Stimulated activated CD8-positive, alpha-beta memory T cell treated with anti-CD3 and anti-CD28 coated beads, Interleukin-12 subunit alpha, Interleukin-12 subunit beta, amount 100 ng/mL, for 4 hours (primary cell): ENCODE data around the gene LIPA.
A peak's percentile ranks its signal among the peaks of the same experiment; 100 is the strongest.
"Not testable (repeated sequence)": the region's sequence is repeated elsewhere in the genome, so short reads cannot be mapped to it uniquely, and the experiment has no call there.

ENCODE experiments used
- DNase-seq: peaks from one replicate; pipeline ENCODE4 v3.0.0-alpha.2; 2020; ENCODE audit warnings: low read depth

The LIPA gene

GRCh38 chr10:89207801-89208551 lies 43.6 kb downstream of the LIPA start:
- DNase-seq = no peak

GRCh38 chr10:89207181-89207800 lies 44.3 kb downstream of the LIPA start, which contains the start of gene CH25H:
TSS of gene CH25H (minus strand) at chr10:89207317. CDS start at chr10:89207292, 25 bp downstream.
- DNase-seq = peak; percentile 19

DNA sequence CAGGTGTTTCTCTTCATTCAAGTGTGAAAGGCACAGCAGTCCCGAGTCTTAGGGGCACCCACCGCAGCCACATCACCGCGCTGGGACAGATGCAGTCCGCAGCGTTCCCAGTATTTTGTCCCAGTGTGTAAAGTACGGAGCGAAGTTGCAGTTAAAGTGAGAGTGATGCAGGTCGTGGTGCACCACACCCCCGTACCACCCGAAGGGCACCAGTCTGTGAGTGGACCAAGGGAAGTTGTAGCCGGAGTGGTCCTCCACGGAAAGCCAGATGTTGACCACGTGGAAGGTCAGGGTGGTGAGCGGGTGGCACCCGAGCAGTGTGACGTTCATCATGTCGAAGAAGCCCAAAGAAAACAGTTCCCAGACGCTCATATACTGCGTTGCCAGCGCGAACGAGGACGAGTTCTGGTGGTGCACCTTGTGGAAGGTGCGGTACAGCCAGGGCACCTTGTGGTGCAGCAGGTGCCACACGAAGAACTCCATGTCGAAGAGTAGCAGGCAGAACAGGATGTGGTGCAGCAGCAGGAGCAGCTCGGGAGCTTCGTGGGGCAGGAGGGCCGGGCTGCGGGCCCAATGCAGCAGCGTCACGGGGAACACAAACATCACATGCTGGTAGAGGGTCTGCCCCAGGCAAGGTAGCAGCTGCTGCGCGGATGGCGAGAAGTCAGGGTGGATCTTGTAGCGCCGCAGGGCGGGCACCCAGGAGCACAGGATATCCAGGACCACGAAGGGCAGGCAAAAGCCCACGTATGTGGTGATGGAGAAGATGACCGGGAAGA lies 45.0 kb downstream of the LIPA start:
- DNase-seq = no peak

GRCh38 chr10:89204621-89205185 lies 46.9 kb downstream of the LIPA start:
- DNase-seq = no peak

- DNase-seq = no peak
Observed at GRCh38 chr10:89203237-89203636, 48.3 kb downstream of the LIPA start.

DNA sequence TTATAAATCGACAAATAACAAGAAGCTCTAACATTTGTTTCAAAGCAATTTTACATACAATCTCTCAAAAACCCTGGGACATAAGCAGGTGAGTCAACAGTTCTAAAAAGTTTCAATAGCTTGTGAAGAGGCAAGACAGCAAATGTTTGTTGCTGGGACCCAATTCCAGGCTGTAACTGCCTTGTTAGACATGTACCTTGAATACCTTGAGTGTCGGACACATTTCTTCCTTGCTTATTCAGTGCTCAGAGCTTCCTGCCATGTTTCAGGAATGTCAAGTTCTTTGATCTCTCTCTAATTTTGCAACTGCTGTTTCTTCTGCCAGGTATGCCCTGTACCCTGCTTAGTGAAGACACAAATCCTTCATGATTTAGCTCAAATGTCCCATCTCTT lies 49.5 kb downstream of the LIPA start:
- no peak for DNase-seq

GRCh38 chr10:89201345-89202032 lies 50.1 kb downstream of the LIPA start:
- DNase-seq = no peak

- DNase-seq = no peak
Observed at GRCh38 chr10:89197473-89197872, 54.1 kb downstream of the LIPA start.

DNA sequence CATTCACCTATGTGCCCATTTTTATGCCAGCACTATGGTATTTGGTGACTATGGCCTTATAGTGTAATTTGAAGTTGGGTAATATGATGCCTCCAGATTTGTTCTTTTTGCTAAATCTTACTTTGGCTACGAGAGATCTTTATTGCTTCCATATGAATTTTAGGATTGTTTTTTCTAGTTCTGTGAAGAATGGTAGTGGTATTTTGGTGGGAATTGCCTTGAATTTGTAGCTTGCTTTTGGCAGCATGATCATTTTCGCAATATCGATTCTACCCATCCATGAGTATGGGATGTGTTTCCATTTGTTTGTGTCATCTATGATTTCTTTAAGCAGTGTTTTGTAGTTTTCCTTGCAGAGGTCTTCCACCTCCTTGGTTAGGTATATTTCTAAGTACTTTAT lies 60.3 kb downstream of the LIPA start:
- not testable (repeated sequence) for DNase-seq

DNA sequence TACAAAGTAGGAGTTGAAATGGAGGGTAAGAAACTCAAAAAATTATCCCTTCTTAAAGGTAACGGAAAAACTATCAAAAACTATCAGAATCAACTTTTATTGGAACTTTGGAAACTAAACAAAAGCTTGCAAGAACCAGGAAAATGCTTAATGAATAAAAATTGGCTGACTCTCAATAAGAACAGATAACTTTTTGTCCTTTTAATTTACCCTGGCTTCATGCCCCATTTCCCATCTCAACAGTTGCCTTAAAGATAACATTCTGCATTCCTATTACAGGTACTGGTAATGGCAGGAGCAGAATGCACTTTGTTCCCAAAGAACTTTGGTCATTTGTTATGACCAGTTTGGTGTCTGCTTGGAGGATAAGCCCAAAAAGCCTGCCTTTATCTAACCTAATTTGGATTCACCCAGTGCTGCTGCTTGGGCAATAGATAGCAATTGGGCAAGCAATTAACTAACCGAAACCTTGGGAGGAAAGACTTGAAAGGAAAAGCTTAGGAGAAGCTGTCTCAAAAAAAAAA lies 62.3 kb downstream of the LIPA start:
- DNase-seq = no peak

DNA sequence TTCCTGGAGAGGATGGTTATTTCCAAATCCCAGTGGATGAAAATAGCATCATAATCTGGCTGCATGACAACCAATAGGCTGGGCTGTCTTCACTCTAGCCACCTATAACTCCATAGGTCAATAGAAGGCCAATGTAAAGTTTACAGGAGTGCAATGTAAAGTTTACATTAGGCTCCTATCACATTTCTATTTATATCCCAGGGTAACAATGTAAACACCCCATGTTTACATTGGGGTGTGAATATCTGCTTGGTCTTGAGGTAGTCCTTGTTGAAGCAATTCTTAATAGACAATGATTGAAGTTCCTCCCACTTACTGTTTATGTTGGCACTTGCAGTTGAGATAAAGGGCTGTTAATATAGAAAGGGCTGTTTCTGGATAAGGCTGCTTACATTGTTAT lies 65.9 kb downstream of the LIPA start:
- DNase-seq = no peak

DNA sequence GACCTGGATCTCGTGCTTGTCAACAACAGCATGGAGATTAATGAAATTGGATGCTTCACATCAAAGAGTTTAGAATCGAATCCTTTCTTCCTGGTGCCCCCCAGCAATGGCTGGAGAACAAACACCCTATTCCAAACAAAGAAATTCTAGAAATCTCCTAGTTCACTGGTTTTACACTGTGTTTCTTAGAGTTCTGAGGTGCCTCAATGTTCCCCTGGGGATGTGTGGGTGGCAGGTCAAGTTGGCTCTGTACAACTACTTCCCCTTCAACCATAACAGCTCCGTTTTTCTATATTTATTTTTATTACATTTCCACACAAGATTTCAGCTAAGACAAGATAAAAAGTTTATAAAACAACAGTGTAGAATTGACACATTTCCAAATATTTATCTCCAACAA lies 66.9 kb downstream of the LIPA start:
- no peak for DNase-seq

DNA sequence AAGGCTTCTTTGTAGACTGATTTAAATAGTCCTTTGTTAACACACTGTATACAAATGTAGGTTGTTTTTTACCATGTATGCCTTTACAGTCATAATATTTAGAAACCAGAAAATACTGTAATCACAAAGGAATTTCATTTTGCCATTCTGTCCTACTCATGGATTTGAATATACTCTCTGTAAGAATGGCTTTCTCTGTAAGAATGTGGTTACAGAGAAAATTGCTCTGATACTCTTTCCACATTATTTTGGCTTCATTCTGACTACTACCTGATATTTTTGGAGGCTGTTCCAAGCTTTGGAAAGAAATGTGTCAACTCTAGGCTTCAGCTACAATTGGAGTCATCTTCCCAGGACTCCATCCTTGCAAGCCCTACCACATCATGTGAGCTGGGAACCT lies 68.0 kb downstream of the LIPA start:
- no peak for DNase-seq

GRCh38 chr10:89182894-89183293 lies 68.7 kb downstream of the LIPA start:
- no peak for DNase-seq

DNA sequence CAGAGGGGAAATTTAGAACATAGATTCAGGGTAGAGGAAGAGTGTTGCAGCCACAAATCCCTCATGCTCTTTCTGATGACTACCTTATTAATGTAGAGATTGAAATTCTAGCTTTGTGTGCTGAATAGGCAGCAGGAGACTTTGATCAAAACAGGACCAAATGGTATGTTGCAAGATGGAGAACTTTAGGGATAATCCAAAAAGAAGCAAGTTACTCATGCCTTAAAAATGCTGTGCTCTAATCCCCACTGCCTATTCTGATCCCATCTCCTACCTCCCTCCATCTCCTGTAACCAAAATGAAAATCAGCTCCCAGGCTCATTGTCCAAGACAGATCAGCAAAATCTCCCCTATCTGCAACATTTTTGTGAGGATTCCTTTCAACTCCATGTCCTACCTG lies 75.8 kb downstream of the LIPA start:
- DNase-seq = no peak

DNA sequence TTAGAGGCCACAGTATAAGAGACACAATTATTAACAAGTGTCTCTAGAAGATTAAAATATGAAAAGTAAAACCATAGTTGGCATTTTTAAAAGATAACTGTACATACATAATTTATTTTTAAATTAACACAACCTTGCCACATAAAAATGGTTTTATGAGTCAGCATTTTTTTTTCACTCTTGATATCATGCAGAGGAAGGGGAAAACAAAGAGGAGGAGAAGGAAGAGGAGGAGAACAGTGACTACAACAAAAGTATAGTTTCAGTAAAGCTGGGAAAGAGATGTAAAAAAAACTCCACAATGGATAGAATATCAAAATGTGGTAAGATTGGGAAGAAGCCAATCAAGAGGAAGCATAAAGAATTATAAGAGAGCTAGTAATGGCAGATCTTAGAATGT lies 78.5 kb downstream of the LIPA start:
- no peak for DNase-seq

DNA sequence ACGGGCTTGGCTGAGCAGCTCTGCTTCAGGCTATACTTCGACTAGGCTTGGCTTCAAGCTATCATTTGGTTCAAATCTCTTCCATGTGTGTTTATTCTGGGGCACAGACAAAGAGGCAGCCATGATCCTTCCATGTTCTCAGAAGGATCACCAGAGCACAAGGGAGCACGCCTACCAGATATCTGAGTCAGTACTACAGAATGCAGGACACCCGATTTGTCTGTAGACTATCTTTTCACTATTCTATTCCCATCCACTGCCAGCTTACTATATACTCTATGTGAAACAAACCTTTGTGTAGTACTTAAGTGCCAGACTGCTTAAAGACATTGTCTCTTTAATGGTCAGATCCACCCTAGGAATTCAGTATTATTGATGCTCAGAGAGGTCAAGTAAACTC lies 79.6 kb downstream of the LIPA start:
- no peak for DNase-seq

DNA sequence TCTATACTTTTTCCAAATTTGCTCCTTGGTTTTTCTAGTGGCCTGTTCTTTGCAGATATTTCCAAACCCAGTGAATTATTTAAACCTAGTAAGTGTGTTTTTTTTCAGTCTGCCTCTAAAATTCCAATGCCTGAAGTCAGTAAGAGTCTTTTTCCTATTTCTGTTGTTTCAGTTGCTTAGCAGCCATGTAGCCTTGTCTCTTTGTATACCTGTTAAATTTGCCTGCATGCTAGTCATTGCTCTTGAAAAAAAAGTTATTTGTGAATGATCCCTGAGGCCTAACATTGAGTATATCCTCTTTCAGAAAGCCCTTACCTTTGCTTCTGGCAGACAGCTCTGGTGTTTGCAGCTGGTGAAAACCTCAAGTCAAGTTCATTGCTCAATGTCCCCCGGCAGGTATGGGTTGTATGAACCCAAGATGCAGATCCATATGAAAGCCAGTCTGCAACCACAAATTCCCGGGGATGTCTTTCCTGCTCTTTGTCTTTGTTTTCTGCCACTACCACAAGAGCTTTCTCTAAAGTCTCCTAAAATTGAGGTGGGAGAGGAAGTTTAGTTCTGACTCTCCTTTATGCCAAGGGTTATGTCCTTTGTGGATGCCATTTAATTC lies 80.2 kb downstream of the LIPA start:
- no peak for DNase-seq

DNA sequence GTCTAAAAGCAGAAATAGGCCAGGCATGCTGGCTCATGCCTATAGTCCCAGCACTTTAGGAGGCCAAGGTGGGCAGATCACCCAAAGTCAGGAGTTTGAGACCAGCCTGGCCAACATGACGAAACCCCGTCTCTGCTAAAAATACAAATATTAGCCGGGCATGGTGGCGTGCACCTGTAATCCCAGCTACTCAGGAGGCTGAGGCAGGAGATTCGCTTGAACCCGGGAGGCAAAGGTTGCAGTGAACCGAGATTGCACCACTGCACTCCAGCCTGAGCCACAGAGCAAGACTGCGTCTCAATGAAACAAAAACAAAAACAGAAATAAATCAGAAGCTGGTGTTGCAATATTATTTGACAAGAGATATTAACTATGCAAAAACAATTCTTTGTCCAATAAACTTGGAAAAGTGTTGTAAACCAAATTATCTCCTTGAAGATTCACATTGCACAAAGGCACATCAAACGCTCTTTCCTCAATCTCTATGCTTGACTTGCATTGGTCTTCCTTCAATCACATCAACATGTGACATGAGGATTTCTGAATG lies 83.1 kb downstream of the LIPA start:
- not testable (repeated sequence) for DNase-seq

- no peak for DNase-seq
Observed at GRCh38 chr10:89167915-89168314, 83.7 kb downstream of the LIPA start.

DNA sequence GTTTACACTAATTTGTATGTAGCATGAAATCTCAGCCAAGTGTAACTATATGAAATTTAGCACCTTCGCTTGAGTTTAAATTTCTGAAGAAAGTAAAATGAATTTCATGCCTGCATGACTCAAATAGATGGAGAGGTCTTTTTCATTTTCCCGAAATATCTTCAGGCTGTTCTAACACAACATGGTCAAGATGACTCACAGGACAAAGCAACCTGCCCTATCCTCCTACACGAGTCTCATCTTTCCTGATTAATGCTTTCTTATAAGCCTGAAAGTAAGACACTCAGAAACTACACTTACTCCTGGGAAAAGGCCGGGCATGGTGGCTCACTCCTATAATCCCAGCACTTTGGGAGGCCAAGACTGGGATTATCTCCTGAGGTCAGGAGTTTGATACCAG lies 85.7 kb downstream of the LIPA start:
- DNase-seq = no peak
